Fibroblast of villous mesenchyme (primary cell): ENCODE results near the gene SCUBE1. TPM values are rescaled to one million over a fixed set of nuclear protein-coding genes. Genes with fewer than 3 reads are reported as not detected.

Source experiments
- DNase-seq: peaks from one replicate; pipeline ENCODE4 v3.0.0-alpha.2; 2010; ENCODE audit warnings: low read depth
- H3K4me3 ChIP-seq: 2 replicates; pipeline ENCODE4 v1.5.1; 2011; ENCODE audit warnings: low read depth, mild to moderate bottlenecking, low read length
- total RNA-seq: library from RNA; depleted of rRNA; stranded (reverse); fragments of >200 nt; gene quantifications from 2 replicates; pipeline ENCODE4 v1.2.3, GENCODE V29; 2012
- TF ChIP-seq, protein P1 (sequence below): IDR thresholded peaks from 2 replicates; pipeline ENCODE4 v1.5.1; 2012; ENCODE audit warnings: low read depth, mild to moderate bottlenecking, low read length; ENCODE audit not compliant: insufficient read depth

The SCUBE1 gene
- total RNA-seq, 1 donor = not detected

- TF ChIP-seq, protein P1, sequence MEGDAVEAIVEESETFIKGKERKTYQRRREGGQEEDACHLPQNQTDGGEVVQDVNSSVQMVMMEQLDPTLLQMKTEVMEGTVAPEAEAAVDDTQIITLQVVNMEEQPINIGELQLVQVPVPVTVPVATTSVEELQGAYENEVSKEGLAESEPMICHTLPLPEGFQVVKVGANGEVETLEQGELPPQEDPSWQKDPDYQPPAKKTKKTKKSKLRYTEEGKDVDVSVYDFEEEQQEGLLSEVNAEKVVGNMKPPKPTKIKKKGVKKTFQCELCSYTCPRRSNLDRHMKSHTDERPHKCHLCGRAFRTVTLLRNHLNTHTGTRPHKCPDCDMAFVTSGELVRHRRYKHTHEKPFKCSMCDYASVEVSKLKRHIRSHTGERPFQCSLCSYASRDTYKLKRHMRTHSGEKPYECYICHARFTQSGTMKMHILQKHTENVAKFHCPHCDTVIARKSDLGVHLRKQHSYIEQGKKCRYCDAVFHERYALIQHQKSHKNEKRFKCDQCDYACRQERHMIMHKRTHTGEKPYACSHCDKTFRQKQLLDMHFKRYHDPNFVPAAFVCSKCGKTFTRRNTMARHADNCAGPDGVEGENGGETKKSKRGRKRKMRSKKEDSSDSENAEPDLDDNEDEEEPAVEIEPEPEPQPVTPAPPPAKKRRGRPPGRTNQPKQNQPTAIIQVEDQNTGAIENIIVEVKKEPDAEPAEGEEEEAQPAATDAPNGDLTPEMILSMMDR = no peak
- no peak for DNase-seq
- no peak overlapping the region for H3K4me3 ChIP-seq
Observed at GRCh38 chr22:43330178-43331068, 12.7 kb downstream of the SCUBE1 start.

DNA sequence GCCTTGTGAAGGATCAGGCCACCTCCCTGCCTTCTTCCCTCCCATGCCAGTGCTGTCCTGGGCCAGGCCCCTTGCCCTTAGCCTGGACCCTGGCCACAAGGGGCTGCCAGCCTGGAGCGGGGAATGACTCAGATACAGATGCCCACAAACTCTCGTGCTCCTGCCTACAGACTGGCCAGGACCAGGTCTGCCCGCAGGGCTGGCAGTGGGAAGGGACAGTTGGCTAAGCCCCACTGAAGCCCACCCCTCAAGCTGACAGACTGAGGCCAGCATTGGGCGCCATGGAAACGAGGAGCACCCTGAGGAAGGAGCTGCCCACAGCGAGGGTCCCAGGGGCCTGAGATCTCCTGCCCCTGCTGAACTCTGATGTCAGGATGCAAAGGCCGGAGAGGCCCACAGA lies 14.1 kb downstream of the SCUBE1 start:
- TF ChIP-seq, protein P1 = no peak
- DNase-seq = no peak
- H3K4me3 ChIP-seq = no peak overlapping the region

GRCh38 chr22:43327157-43327438 lies 16.1 kb downstream of the SCUBE1 start:
- no peak for DNase-seq
- no peak overlapping the region for H3K4me3 ChIP-seq
- TF ChIP-seq, protein P1 = no peak

GRCh38 chr22:43326331-43327156 lies 16.6 kb downstream of the SCUBE1 start:
- no peak overlapping the region for H3K4me3 ChIP-seq

GRCh38 chr22:43325176-43325575 lies 18.0 kb downstream of the SCUBE1 start:
- no peak for DNase-seq
- TF ChIP-seq, protein P1 = no peak
- H3K4me3 ChIP-seq = no peak overlapping the region

More at GRCh38 chr22:43326331-43327156, 16.6 kb downstream of the SCUBE1 start:
- TF ChIP-seq, protein P1 = no peak
- DNase-seq = no peak

- no peak for DNase-seq
- TF ChIP-seq, protein P1 = no peak
- H3K4me3 ChIP-seq = no peak overlapping the region
Observed at GRCh38 chr22:43320943-43321900, 21.9 kb downstream of the SCUBE1 start.
